ENCODE measurements around the gene CASK.
"Not testable (repeated sequence)": the region's sequence is repeated elsewhere in the genome, so short reads cannot be mapped to it uniquely, and the experiment has no call there.

Gene CASK

DNA sequence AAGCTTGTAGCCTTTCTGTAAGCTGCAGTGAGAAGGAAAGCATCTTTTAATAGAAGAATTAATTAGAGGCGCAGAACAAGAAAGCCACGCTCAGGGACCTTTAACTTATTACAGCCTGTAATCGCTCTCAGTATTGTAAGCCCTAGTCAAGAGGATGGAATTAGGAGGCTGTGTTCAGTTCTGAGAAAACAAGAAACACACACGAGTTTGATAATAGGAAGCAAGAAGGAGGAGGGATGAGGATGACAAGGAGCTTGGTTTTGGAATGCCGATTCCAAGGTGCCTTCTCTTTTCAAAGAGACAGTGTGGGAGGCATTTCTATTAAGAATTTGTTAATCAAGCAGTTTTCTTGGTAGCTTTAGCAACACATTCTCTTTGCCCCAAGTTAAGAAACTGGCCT lies 406.9 kb downstream of the CASK start:
- no peak for DNase-seq (ENCODE audit: low read depth)
- no peak overlapping the region for H3K4me3 ChIP-seq (replicated peaks; ENCODE audit: low read depth, low read length)
- no peak for TF ChIP-seq CTCF (IDR thresholded peaks at IDR 0.05; ENCODE audit: low read length, missing control alignments)

GRCh38 chrX:41515376-41515775 lies 408.0 kb downstream of the CASK start:
- no peak for TF ChIP-seq CTCF (IDR thresholded peaks at IDR 0.05; ENCODE audit: low read length, missing control alignments)

GRCh38 chrX:41514179-41514578 lies 409.2 kb downstream of the CASK start:
- no peak for DNase-seq (ENCODE audit: low read depth)
- TF ChIP-seq CTCF (IDR thresholded peaks at IDR 0.05; ENCODE audit: low read length, missing control alignments): no peak
- H3K4me3 ChIP-seq (replicated peaks; ENCODE audit: low read depth, low read length): no peak overlapping the region

More at GRCh38 chrX:41515376-41515775, 408.0 kb downstream of the CASK start:
- DNase-seq (ENCODE audit: low read depth): no peak
- H3K4me3 ChIP-seq (replicated peaks; ENCODE audit: low read depth, low read length): no peak overlapping the region

GRCh38 chrX:41512853-41513252 lies 410.5 kb downstream of the CASK start:
- H3K4me3 ChIP-seq (replicated peaks; ENCODE audit: low read depth, low read length); DNase-seq (ENCODE audit: low read depth): not testable (repeated sequence)

DNA sequence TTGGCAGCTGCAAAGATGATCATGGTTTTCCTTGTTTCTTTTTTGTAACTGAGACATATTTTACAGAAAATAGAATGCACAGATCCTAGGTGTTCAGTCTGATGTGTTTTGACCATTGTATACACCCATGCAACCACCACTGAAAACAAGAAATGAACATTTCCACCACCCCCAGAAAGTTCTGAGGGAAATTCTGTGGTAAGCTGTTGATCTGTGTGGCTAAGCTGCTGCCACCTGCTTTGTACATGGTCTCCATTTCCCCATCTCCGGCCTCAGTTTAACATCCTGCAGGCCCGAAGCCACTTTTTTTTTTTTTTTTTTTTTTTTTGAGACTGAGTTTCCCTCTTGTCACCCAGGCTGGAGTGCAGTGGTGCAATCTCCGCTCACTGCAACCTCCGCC lies 411.0 kb downstream of the CASK start:
- TF ChIP-seq CTCF (IDR thresholded peaks at IDR 0.05; ENCODE audit: low read length, missing control alignments): no peak
- DNase-seq (ENCODE audit: low read depth): no peak
- H3K4me3 ChIP-seq (replicated peaks; ENCODE audit: low read depth, low read length): no peak overlapping the region

GRCh38 chrX:41507919-41508318 lies 415.4 kb downstream of the CASK start:
- no peak for DNase-seq (ENCODE audit: low read depth)

GRCh38 chrX:41502004-41502403 lies 421.4 kb downstream of the CASK start:
- no peak for TF ChIP-seq CTCF (IDR thresholded peaks at IDR 0.05; ENCODE audit: low read length, missing control alignments)
- no peak for DNase-seq (ENCODE audit: low read depth)
- H3K4me3 ChIP-seq (replicated peaks; ENCODE audit: low read depth, low read length): no peak overlapping the region

More at GRCh38 chrX:41507919-41508318, 415.4 kb downstream of the CASK start:
- no peak for TF ChIP-seq CTCF (IDR thresholded peaks at IDR 0.05; ENCODE audit: low read length, missing control alignments)
- no peak overlapping the region for H3K4me3 ChIP-seq (replicated peaks; ENCODE audit: low read depth, low read length)
